Hepatocyte (in vitro differentiated cells): ENCODE data around the gene SVIL.

Source experiments
- CTCF ChIP-seq: fragments of 200-600 bp; sonication (generic); IDR thresholded peaks from 2 replicates; pipeline ENCODE4 v1.5.1; 2016; ENCODE audit warnings: antibody characterized with exemption, mild to moderate bottlenecking; ENCODE audit not compliant: poor library complexity
- EZH2phosphoT487 ChIP-seq: fragments of 200-600 bp; sonication (generic); IDR thresholded peaks from one replicate; pipeline ENCODE4 v1.6.1; 2018; ENCODE audit warnings: antibody characterized with exemption, mild to moderate bottlenecking, low read depth, moderate library complexity; ENCODE audit not compliant: unreplicated experiment, severe bottlenecking

GRCh38 chr10:29637537-29637936 lies 2.8 kb upstream of the SVIL start:
- no peak for TF ChIP-seq CTCF
- no peak for TF ChIP-seq EZH2phosphoT487
